ENCODE measurements around the gene C10orf105. TPM values are rescaled to one million over a fixed set of nuclear protein-coding genes. Genes with fewer than 3 reads are reported as not detected.
A peak's percentile ranks its signal among the peaks of the same experiment; 100 is the strongest.

The C10orf105 gene
- total RNA-seq, 2 experiments from 2014 or later: 0.09 to 0.15 TPM

GRCh38 chr10:71697938-71698709 lies 21.5 kb downstream of the C10orf105 start:
- BruUV-seq (replicated peaks): no TSS peak
- intact Hi-C loops (cut with micrococcal nuclease; ENCODE audit: unreplicated experiment): loop anchor here (5.0 kb wide), 1 partner anchor 36 kb away; no protein-coding TSS in a partner anchor
- no peaks in the 10 kb centered on the region for H3K9me3 ChIP-seq (ENCODE audit: low read length)
- H3K27ac ChIP-seq (ENCODE audit: low read depth, low read length, poor library complexity, severe bottlenecking): no peak overlapping the region
- TF ChIP-seq, protein P1, sequence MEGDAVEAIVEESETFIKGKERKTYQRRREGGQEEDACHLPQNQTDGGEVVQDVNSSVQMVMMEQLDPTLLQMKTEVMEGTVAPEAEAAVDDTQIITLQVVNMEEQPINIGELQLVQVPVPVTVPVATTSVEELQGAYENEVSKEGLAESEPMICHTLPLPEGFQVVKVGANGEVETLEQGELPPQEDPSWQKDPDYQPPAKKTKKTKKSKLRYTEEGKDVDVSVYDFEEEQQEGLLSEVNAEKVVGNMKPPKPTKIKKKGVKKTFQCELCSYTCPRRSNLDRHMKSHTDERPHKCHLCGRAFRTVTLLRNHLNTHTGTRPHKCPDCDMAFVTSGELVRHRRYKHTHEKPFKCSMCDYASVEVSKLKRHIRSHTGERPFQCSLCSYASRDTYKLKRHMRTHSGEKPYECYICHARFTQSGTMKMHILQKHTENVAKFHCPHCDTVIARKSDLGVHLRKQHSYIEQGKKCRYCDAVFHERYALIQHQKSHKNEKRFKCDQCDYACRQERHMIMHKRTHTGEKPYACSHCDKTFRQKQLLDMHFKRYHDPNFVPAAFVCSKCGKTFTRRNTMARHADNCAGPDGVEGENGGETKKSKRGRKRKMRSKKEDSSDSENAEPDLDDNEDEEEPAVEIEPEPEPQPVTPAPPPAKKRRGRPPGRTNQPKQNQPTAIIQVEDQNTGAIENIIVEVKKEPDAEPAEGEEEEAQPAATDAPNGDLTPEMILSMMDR (conservative IDR thresholded peaks at IDR 0.05; ENCODE audit: low read length): no peak
- TF ChIP-seq EZH2phosphoT487 (IDR thresholded peaks at IDR 0.05; ENCODE audit: borderline replicate concordance, low read depth, low read length): no peak
- no peaks in the 10 kb centered on the region for H3K9me2 ChIP-seq (ENCODE audit: insufficient read depth, low read length)
- H3K79me2 ChIP-seq (ENCODE audit: insufficient read depth, low read depth, low read length): no peaks in the 10 kb centered on the region
- no peak overlapping the region for H2AFZ ChIP-seq (ENCODE audit: low read length)
- ChIA-PET CTCF (ENCODE audit: unreplicated experiment) (interaction anchor here (0.6 to 1.9 kb wide), 4 partner anchors 10 to 165 kb away, joined by 3 to 6 read pairs (median 4); no protein-coding TSS in a partner anchor), POLR2A (interaction anchor here (0.6 to 1.6 kb wide), 3 partner anchors 17 to 1005 kb away, joined by 3 to 4 read pairs (median 3); no protein-coding TSS in a partner anchor)
- no peak for DNase-seq (ENCODE audit: low spot score)
- no peaks in the 10 kb centered on the region for H3K36me3 ChIP-seq (ENCODE audit: insufficient read depth, low read length)
- no peak overlapping the region for H3K4me3 ChIP-seq (ENCODE audit: low read depth, low read length, poor library complexity, severe bottlenecking)
- H3K4me2 ChIP-seq (ENCODE audit: low read length): no peak overlapping the region
- H4K20me1 ChIP-seq (ENCODE audit: insufficient read depth, low read length): no peaks in the 10 kb centered on the region
- H3K4me1 ChIP-seq (ENCODE audit: insufficient read depth, low read length, poor library complexity, severe bottlenecking): peaks cover 41% of the 10 kb centered on the region

GRCh38 chr10:71696628-71697326 lies 22.8 kb downstream of the C10orf105 start:
- no peaks in the 10 kb centered on the region for H3K79me2 ChIP-seq (ENCODE audit: insufficient read depth, low read depth, low read length)
- ChIA-PET POLR2A (interaction anchor here (0.6 to 1.6 kb wide), 3 partner anchors 13 to 320 kb away, joined by 3 to 4 read pairs (median 3); no protein-coding TSS in a partner anchor), CTCF (ENCODE audit: unreplicated experiment) (interaction anchor here (0.6 to 1.9 kb wide), 5 partner anchors 11 to 22 kb away, joined by 3 to 6 read pairs (median 3); no protein-coding TSS in a partner anchor)
- no peak overlapping the region for H3K4me2 ChIP-seq (ENCODE audit: low read length)
- TF ChIP-seq, protein P1 (conservative IDR thresholded peaks at IDR 0.05; ENCODE audit: low read length): peak; percentile 99
- TF ChIP-seq EZH2phosphoT487 (IDR thresholded peaks at IDR 0.05; ENCODE audit: borderline replicate concordance, low read depth, low read length): no peak
- no TSS peak for BruUV-seq (replicated peaks)
- no peak overlapping the region for H2AFZ ChIP-seq (ENCODE audit: low read length)
- no peaks in the 10 kb centered on the region for H3K9me2 ChIP-seq (ENCODE audit: insufficient read depth, low read length)
- H3K4me1 ChIP-seq (ENCODE audit: insufficient read depth, low read length, poor library complexity, severe bottlenecking): peaks cover 46% of the 10 kb centered on the region
- intact Hi-C loops (cut with micrococcal nuclease; ENCODE audit: unreplicated experiment): loop anchor here (1.0 to 5.0 kb wide), 3 partner anchors 34 to 382 kb away; no protein-coding TSS in a partner anchor
- H3K36me3 ChIP-seq (ENCODE audit: insufficient read depth, low read length): no peaks in the 10 kb centered on the region
- peak; percentile 77 for DNase-seq (ENCODE audit: low spot score)
- no peak overlapping the region for H3K27ac ChIP-seq (ENCODE audit: low read depth, low read length, poor library complexity, severe bottlenecking)
- no peaks in the 10 kb centered on the region for H4K20me1 ChIP-seq (ENCODE audit: insufficient read depth, low read length)
- H3K9me3 ChIP-seq (ENCODE audit: low read length): no peaks in the 10 kb centered on the region
- no peak overlapping the region for H3K4me3 ChIP-seq (ENCODE audit: low read depth, low read length, poor library complexity, severe bottlenecking)

Data from OCI-LY7 (cell line).